Measurements from ENCODE around the gene WDR7. TPM values are rescaled to one million over a fixed set of nuclear protein-coding genes. Genes with fewer than 3 reads are reported as not detected.

The WDR7 gene
- total and polyA plus RNA-seq, 9 of the 15 experiments (the other 6 are each of a cell fraction or from before 2014, with no cell fraction given), result 1.4 to 9.4 (median 5.3) TPM

DNA sequence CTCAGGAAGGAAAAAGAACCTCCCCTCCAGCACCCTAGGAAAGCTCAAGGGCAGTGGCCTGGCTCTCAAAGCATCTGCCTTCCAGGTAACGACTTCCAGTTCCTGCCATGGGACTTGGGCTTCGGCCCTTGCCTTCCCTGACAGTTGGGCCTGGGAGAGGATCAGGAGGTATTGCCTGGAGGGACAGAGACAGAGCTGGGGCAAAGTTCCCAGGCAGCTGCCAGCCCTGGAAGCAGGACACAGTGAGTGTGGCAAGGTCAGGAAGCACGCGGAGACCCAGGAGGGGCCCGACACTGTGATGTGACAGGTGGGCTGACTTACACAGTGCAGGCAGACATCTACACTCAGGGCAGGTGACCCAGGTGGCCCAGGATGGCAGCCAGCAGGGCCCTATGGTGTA, 408.2 kb downstream of the WDR7 start:
- no TSS peak for BruUV-seq (replicated peaks)
- FAIRE-seq (no peak), DNase-seq (ENCODE audit: extremely low read depth in 1 of 4, low spot score in 3 of 4) (no peak), ATAC-seq (no peak)
- in situ Hi-C loops (cut with MboI) (no loop called here), intact Hi-C loops (cut with micrococcal nuclease) (no loop called here)
- H3K27me3 ChIP-seq (ENCODE audit: control insufficient read depth in 2 of 2, insufficient read depth in 2 of 2, low read length in 2 of 2), result peaks cover 0 to 23% of the 10 kb centered on the region in 2 experiments; a peak in 2 of 5 replicates
- no peak overlapping the region for H3K4me3 ChIP-seq
- H4K20me1 ChIP-seq (replicated peaks; ENCODE audit: control insufficient read depth, insufficient read depth, low read length), result no peaks in the 10 kb centered on the region
- TF ChIP-seq KLF6 (CRISPR knock-in tag; IDR thresholded peaks at IDR 0.05; ENCODE audit: borderline replicate concordance) (no peak), KLF13 (tag; IDR thresholded peaks at IDR 0.05; ENCODE audit: borderline replicate concordance, low read depth) (no peak), MIER1 (IDR thresholded peaks at IDR 0.05; ENCODE audit: low read depth) (no peak), ZNF175 (CRISPR knock-in tag; IDR thresholded peaks at IDR 0.05; ENCODE audit: low read depth) (no peak), RBM25 (IDR thresholded peaks at IDR 0.05; ENCODE audit: low read depth, low read length, severe bottlenecking) (no peak), ZNF449 (CRISPR knock-in tag; IDR thresholded peaks at IDR 0.05) (no peak), MYC (IDR thresholded peaks at IDR 0.05; ENCODE audit: low read depth, low read length) (no peak), MYC (CRISPR knock-in tag; IDR thresholded peaks at IDR 0.05; ENCODE audit: borderline replicate concordance, low read depth) (no peak), TCF7L2 (IDR thresholded peaks at IDR 0.05; ENCODE audit: low read depth, low read length) (no peak), HSF4 (CRISPR knock-in tag; IDR thresholded peaks at IDR 0.05; ENCODE audit: borderline replicate concordance) (no peak), YBX1 (IDR thresholded peaks at IDR 0.05) (no peak)
- no peak overlapping the region for H3K4me2 ChIP-seq (ENCODE audit: insufficient read depth, low read length)
- WGBS (ENCODE audit: insufficient coverage, low coverage, missing lambda C conversion rate), result 0% methylated on average over 5 of the region's 5 CpGs
- no peak overlapping the region for H3K9ac ChIP-seq (ENCODE audit: insufficient read depth in 1 of 2, low read depth in 2 of 2, low read length in 2 of 2)
- no peaks in the 10 kb centered on the region for H3K9me3 ChIP-seq (replicated peaks; ENCODE audit: control insufficient read depth, insufficient read depth, low read depth, low read length)
- H3K4me1 ChIP-seq (replicated peaks in 1 of 2; ENCODE audit: control insufficient read depth in 2 of 2, insufficient read depth in 2 of 2, low read length in 2 of 2), result no peaks in the 10 kb centered on the region
- H3K36me3 ChIP-seq (ENCODE audit: control insufficient read depth, insufficient read depth, low read length), result no peaks in the 10 kb centered on the region
- no peaks in the 10 kb centered on the region for H3K9me1 ChIP-seq (ENCODE audit: control insufficient read depth, insufficient read depth, low read length)
- H2AFZ ChIP-seq (ENCODE audit: low read depth, low read length), result no peak overlapping the region
- H3K79me2 ChIP-seq (ENCODE audit: control insufficient read depth, insufficient read depth, low read length), result no peaks in the 10 kb centered on the region
- ChIA-PET CTCF (ENCODE audit: low intra/inter-chr PET ratio) (no interaction called here), POLR2A (no interaction called here)
- no peak overlapping the region for H3K27ac ChIP-seq (ENCODE audit: extremely low read depth, low read depth, low read length)

All from K562 (cell line).